K562 (cell line): ENCODE data around the gene SLC38A8. TPM values are rescaled to one million over a fixed set of nuclear protein-coding genes. Genes with fewer than 3 reads are reported as not detected.

Experiments
- ZNF586 ChIP-seq: fragments of 450-650 bp; formaldehyde crosslinking; conservative IDR thresholded peaks from 2 replicates; pipeline ENCODE4 v1.4.0; 2020; ENCODE audit warnings: mild to moderate bottlenecking, moderate library complexity
- polyA plus RNA-seq, 8 experiments: library from polyadenylated mRNA; depleted of rRNA in 4 of 8; stranded (reverse) in 5 of 8; unstranded in 3 of 8; fragments of >200 nt; fragmentation: Nextera tagmentation in 2 of 8; fragmentation: Illumina TruSeq in 1 of 8; extraction: Ambion mirVana in 2 of 8; extraction: Trizol in 1 of 8; gene quantifications; 2 replicates each; pipeline versions ENCODE4 v1.2.1 to v1.2.3, GENCODE V29; 2011 to 2014; ENCODE audit warnings: inconsistent platforms in 1 of 8, missing spikeins in 1 of 8
- total RNA-seq, 7 experiments: library from RNA; depleted of rRNA in 6 of 7; stranded (reverse); fragments of >200 nt in 6 of 7; fragmentation: Illumina TruSeq in 2 of 7; extraction: Trizol in 2 of 7; gene quantifications; 2 replicates each; pipeline versions ENCODE4 v1.2.1 to v1.2.3, GENCODE V29; 2011 to 2021; ENCODE audit warnings: low replicate concordance in 1 of 7
- TF ChIP-seq, protein P1 (sequence below), 2 experiments: fragments of 450-650 bp; formaldehyde crosslinking in 1 of 2; IDR thresholded peaks; 2 replicates each; pipeline versions ENCODE4 v1.4.0 to v1.6.1; 2014 to 2020; ENCODE audit warnings: mild to moderate bottlenecking in 2 of 2, borderline replicate concordance in 1 of 2, low read depth in 1 of 2

SLC38A8 gene
- total and polyA plus RNA-seq, 9 of the 15 experiments (the other 6 are each of a cell fraction or from before 2014, with no cell fraction given): 0.28 TPM; not detected in 8

DNA sequence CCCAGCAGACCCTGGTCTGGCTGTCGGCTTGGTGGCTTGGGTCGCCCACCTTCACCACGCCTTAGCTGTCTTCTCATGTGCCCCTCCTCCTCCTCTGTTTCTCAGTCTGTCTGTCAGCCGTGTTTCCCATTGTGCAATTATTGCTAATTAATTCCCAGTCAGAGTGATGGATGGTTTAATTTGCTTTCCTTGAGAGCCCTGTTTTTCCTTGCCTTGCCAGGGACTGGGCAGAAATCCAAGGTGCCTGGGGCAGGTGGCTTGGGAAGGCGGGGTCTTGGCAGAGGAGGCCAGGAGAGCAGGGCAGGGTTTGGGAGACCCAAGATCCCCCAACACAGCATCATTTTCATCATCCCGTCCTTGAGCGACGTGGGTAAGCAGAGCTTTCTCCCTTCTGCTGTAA, 53.3 kb downstream of the SLC38A8 start (continued):
- TF ChIP-seq, protein P1, sequence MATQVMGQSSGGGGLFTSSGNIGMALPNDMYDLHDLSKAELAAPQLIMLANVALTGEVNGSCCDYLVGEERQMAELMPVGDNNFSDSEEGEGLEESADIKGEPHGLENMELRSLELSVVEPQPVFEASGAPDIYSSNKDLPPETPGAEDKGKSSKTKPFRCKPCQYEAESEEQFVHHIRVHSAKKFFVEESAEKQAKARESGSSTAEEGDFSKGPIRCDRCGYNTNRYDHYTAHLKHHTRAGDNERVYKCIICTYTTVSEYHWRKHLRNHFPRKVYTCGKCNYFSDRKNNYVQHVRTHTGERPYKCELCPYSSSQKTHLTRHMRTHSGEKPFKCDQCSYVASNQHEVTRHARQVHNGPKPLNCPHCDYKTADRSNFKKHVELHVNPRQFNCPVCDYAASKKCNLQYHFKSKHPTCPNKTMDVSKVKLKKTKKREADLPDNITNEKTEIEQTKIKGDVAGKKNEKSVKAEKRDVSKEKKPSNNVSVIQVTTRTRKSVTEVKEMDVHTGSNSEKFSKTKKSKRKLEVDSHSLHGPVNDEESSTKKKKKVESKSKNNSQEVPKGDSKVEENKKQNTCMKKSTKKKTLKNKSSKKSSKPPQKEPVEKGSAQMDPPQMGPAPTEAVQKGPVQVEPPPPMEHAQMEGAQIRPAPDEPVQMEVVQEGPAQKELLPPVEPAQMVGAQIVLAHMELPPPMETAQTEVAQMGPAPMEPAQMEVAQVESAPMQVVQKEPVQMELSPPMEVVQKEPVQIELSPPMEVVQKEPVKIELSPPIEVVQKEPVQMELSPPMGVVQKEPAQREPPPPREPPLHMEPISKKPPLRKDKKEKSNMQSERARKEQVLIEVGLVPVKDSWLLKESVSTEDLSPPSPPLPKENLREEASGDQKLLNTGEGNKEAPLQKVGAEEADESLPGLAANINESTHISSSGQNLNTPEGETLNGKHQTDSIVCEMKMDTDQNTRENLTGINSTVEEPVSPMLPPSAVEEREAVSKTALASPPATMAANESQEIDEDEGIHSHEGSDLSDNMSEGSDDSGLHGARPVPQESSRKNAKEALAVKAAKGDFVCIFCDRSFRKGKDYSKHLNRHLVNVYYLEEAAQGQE (IDR thresholded peaks at IDR 0.05; ENCODE audit: borderline replicate concordance): no peak
- TF ChIP-seq, protein P1 (CRISPR knock-in tag; IDR thresholded peaks at IDR 0.05; ENCODE audit: low read depth): no peak
- no peak for TF ChIP-seq ZNF586 (CRISPR knock-in tag)
